AG10803 (cell line): ENCODE results near the gene HMX2.

ENCODE experiments used
- DNase-seq: peaks from one replicate; pipeline ENCODE4 v3.0.0; 2010; ENCODE audit warnings: low read depth
- H3K4me3 ChIP-seq: 2 replicates; pipeline ENCODE4 v1.5.1; 2011; ENCODE audit warnings: mild to moderate bottlenecking, low read length, control low read depth
- TF ChIP-seq, protein P1 (sequence below): conservative IDR thresholded peaks from 2 replicates; pipeline ENCODE4 v1.5.1; 2011; ENCODE audit warnings: mild to moderate bottlenecking, low read length, control low read depth, inconsistent platforms

The HMX2 gene

DNA sequence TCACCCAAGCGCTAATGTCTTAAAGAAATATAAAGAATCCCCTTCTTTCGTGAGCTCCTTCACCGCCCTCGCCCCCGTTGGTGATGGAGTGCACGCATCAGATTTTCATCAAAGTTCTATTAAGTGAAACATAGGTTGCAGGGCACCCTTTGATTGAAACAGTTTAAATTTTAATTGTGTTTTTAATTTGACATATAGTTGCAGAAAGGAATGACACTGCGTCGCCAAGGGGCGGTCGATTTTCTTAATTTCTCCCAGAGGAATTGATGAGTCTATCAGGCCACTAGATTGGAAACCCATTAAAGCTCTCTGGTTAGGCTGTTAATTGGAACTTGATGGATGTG, 4.1 kb upstream of the HMX2 start:
- no peak for DNase-seq
- H3K4me3 ChIP-seq: no peak overlapping the region
- TF ChIP-seq, protein P1, sequence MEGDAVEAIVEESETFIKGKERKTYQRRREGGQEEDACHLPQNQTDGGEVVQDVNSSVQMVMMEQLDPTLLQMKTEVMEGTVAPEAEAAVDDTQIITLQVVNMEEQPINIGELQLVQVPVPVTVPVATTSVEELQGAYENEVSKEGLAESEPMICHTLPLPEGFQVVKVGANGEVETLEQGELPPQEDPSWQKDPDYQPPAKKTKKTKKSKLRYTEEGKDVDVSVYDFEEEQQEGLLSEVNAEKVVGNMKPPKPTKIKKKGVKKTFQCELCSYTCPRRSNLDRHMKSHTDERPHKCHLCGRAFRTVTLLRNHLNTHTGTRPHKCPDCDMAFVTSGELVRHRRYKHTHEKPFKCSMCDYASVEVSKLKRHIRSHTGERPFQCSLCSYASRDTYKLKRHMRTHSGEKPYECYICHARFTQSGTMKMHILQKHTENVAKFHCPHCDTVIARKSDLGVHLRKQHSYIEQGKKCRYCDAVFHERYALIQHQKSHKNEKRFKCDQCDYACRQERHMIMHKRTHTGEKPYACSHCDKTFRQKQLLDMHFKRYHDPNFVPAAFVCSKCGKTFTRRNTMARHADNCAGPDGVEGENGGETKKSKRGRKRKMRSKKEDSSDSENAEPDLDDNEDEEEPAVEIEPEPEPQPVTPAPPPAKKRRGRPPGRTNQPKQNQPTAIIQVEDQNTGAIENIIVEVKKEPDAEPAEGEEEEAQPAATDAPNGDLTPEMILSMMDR: no peak

DNA sequence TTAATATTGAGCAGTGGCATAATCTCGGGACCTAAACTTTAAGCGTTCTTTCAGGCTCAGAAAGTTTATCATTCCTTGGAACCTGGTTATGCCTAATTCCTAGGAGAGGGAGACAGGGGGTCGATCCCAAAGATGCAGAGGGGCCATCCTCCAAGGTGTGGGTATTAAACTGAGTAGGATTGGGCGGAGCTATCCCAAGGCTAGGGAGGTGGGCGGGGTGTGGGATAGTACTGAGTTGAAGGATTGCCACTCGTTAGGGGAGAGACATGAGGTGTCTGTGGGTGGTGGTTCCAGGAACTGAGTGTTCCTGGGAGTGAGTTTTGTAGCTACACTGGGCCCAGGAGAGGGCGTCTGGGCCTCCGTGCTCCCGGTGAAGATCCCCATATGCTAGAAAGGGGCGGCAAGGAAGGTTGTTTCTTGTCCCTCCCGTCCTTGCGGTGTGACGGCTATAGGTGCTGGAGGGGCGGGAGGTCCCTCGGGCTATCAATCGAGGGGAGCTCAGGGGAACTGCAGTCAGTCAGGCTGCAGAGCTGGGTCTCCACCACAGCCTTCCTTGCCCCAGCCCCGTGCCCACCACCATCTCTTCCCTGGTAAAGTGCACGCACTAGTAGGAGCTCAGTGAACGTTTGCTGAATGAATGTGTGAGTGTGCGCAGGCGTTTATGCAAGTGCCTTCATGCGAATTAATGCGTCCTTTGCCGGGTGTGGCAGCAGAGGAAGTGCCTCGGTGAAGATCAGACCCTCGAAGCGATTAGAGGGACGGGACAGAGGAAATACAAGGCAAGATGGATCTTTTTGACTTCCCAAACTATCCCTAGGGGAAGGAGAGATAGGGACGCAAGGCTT, 3.0 kb upstream of the HMX2 start:
- TF ChIP-seq, protein P1: no peak
- no peak overlapping the region for H3K4me3 ChIP-seq

DNA sequence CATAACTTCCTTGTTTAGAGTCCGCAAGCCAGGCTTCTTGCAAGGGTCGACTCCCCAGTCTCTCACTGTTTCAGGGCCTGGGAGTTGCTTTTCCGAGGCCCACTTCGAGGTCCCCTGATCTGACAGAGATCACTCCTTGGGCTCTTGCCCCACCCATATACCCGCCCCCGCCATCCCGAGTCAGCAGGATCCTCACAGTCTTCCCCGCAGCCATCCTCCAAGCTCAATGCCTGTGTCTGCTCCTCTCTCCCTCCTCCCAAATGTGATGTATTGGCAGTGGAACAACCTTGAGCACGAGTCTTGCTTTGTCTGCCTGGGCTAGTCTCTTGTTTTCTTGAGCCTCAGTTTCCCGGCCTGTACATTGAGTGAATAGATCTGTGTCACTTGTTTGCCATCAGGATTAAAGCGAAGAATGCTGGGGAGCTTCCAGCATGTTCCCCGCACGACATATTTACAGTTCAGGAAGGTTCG, 2.4 kb upstream of the HMX2 start:
- TF ChIP-seq, protein P1: no peak
- DNase-seq: no peak
- H3K4me3 ChIP-seq: no peak overlapping the region

More for the DNA sequence above, 3.0 kb upstream of the HMX2 start:
- DNase-seq: no peak

DNA sequence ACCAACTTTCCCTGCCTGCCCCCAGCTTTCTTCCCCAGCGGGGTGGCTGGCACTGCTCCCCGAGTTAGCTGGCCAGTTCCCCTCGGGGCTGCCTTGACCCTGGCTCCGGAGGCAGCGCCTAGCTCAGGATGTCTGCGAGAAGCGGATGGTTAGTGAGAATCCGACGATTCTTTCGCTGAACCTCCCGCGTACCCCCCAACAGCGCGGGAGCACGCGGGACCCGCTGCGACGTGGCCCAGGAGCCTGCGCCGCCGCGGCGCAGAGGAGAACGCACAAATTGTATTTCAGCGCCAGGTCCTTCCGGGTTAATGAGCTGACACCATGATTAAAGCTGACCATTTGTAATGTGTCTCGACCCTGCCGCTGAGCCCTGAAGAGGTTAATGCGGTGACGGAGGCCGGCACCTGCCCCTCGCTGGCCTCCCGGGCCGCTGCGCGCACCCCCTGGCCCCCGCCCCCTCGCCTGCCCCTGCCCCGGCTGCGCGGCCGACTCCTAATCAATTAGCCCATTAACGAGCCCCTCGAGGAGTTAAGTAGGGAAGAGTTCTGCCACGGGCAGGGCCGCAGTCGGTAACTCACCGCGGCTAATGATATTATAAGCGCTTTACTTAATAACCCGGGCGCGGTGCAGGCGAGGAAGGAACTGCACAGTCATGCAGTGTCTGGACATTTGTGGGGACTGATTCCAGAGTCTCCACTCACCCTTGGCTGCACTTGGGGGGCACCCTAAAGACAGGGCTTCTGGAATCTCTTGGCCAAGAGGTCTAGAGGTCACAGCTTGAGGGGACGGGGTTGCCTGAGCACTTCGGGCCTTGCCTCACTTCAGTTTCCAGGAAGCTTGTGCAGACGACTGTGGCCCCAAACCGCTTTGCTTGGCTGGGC, 1.7 kb upstream of the HMX2 start:
- DNase-seq: no peak
- no peak overlapping the region for H3K4me3 ChIP-seq
- TF ChIP-seq, protein P1: no peak

DNA sequence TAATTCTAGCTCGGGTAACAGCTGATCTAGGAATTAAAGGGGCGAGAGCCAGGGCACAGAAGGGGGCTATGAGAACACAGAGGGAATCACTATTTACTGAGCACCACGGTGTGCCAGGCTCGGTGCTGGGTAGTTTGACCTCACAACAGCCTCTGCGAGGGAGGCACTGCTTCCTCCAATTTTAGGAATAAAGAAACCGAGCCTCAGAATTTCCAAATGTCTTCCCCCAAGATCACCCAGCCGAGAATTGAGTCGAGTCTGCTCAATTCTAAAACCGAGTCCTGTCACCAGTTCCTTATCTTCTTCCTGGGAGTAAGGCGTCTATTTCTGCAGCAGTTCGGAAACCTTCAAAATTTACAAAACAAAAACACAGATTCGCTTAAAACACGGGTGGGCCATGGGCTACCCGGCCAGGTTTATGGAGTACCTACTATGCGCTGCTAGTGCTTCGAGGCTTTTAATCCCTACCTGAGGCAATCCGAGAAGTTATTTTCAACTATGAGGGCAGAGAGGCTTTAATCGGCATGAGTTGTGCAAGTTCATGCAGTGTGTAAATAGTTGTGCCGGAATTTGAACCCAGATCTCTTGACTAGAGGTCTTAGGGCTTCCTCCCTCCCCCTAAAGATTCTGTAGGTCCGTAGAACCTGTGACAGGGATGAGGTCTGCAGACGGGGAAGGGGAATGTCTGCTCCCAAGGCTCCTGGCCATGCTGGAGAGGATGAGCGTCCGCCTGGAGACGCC, 872 bp upstream of the HMX2 start:
- DNase-seq: no peak
- TF ChIP-seq, protein P1: no peak
- H3K4me3 ChIP-seq: no peak overlapping the region

DNA sequence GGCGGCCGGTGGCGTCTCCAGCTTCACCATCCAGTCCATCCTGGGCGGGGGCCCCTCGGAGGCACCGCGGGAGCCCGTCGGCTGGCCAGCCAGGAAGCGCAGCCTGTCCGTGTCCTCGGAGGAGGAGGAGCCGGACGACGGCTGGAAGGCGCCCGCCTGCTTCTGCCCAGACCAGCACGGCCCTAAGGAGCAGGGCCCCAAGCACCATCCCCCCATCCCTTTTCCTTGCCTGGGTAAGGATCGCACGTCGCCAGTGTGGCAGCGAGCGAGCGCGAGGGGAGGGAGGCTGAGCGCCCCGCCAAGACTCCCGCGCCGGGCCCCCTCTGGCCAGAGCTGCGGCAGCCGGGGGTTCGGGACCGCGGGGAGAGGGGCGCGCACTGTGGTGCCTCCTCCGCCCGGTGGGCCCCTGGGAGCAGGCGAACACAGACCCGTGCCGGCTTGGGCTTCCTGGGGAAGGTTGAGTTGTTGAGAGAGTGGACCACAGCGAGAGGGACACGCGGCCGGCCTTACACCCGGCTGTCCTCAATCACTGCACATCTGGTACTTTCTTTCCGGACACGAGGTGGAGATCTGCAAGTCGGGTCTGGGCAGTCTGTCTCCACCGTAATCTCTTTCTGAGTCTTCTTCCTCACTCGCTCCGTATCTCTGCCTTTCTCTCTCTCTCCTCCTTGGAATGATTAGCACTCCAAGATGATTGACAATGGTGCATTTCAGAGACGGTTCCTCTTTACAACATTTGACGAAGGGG, 652 bp downstream of the HMX2 start:
- no peak for DNase-seq
- TF ChIP-seq, protein P1: no peak
- no peak overlapping the region for H3K4me3 ChIP-seq
